ENCODE measurements around the gene GDF3. TPM values are rescaled to one million over a fixed set of nuclear protein-coding genes. Genes with fewer than 3 reads are reported as not detected.
"Not testable (repeated sequence)": the region's sequence is repeated elsewhere in the genome, so short reads cannot be mapped to it uniquely, and the experiment has no call there.

The GDF3 gene
- total RNA-seq, 2 experiments from 2014 or later: not detected

GRCh38 chr12:7642287-7642686 is 53.3 kb downstream of the GDF3 start:
- peaks cover 2% of the 10 kb centered on the region for H3K9me3 Mint-ChIP-seq
- H3K4me1 Mint-ChIP-seq (ENCODE audit: low read depth): peaks cover 29% of the 10 kb centered on the region
- H3K4me3 Mint-ChIP-seq: no peak overlapping the region
- no peak overlapping the region for H3K27ac Mint-ChIP-seq
- H3K27me3 Mint-ChIP-seq: peaks cover 5% of the 10 kb centered on the region
- DNase-seq (no peak), ATAC-seq (no peak)
- intact Hi-C loops (cut with micrococcal nuclease): no loop called here
- POLR2A ChIA-PET: no interaction called here
- TF ChIP-seq CTCF (IDR thresholded peaks at IDR 0.05): no peak
- CTCF ChIA-PET: interaction anchor here (0.6 to 5.2 kb wide), 25 partner anchors 11 to 624 kb away, joined by 3 to 52 read pairs (median 4); partner anchors contain the start of gene LPCAT3
- H3K36me3 Mint-ChIP-seq (ENCODE audit: low read depth): no peaks in the 10 kb centered on the region

GRCh38 chr12:7640123-7640995 is 55.2 kb downstream of the GDF3 start:
- Mint-ChIP-seq H3K4me1 (ENCODE audit: low read depth) (peaks cover 29% of the 10 kb centered on the region), H3K27ac (peak overlapping the region; percentile 89), H3K4me3 (peak overlapping the region; percentile 68)
- ChIA-PET CTCF (interaction anchor here (0.9 to 5.2 kb wide), 14 partner anchors 9 to 420 kb away, joined by 3 to 52 read pairs (median 4); no protein-coding TSS in a partner anchor), POLR2A (interaction anchor here (0.7 to 1.2 kb wide), 2 partner anchors 58 to 164 kb away, joined by 3 read pairs; no protein-coding TSS in a partner anchor)
- DNase-seq (peak; percentile 68), ATAC-seq (peak; percentile 57)
- H3K36me3 Mint-ChIP-seq (ENCODE audit: low read depth); H3K9me3 Mint-ChIP-seq; H3K27me3 Mint-ChIP-seq; intact Hi-C loops (cut with micrococcal nuclease): not testable (repeated sequence)

Other genes starting within 250 kb of the GDF3 start
- not detected for gene CD163, start 192.0 kb downstream of the GDF3 start, total RNA-seq
- gene APOBEC1, start 29.9 kb downstream of the GDF3 start, total RNA-seq: not detected
- not detected for gene DPPA3, start 15.7 kb upstream of the GDF3 start, total RNA-seq
- gene CLEC4C, start 51.6 kb upstream of the GDF3 start, total RNA-seq: not detected
- not detected for gene NANOGNB, start 69.4 kb upstream of the GDF3 start, total RNA-seq
- gene NANOG, start 93.6 kb upstream of the GDF3 start, total RNA-seq: not detected
- under 1 TPM; 0.22 to 0.29 TPM for gene SLC2A14, start 177.1 kb upstream of the GDF3 start, total RNA-seq
- gene SLC2A3, start 240.4 kb upstream of the GDF3 start, total RNA-seq: 100 to 1,000 TPM; 488 to 528 TPM